GM18873 (cell line): ENCODE data around the gene CKAP2.
"Not testable (repeated sequence)": the region's sequence is repeated elsewhere in the genome, so short reads cannot be mapped to it uniquely, and the experiment has no call there.

ENCODE experiments used
- ATAC-seq: cut with Tn5 transposase; IDR thresholded peaks from one replicate; pipeline ENCODE4 v1.9.1; 2021; ENCODE audit warnings: mild to moderate bottlenecking, moderate library complexity, moderate number of reproducible peaks; ENCODE audit not compliant: unreplicated experiment, low FRiP score

The CKAP2 gene, protein sequence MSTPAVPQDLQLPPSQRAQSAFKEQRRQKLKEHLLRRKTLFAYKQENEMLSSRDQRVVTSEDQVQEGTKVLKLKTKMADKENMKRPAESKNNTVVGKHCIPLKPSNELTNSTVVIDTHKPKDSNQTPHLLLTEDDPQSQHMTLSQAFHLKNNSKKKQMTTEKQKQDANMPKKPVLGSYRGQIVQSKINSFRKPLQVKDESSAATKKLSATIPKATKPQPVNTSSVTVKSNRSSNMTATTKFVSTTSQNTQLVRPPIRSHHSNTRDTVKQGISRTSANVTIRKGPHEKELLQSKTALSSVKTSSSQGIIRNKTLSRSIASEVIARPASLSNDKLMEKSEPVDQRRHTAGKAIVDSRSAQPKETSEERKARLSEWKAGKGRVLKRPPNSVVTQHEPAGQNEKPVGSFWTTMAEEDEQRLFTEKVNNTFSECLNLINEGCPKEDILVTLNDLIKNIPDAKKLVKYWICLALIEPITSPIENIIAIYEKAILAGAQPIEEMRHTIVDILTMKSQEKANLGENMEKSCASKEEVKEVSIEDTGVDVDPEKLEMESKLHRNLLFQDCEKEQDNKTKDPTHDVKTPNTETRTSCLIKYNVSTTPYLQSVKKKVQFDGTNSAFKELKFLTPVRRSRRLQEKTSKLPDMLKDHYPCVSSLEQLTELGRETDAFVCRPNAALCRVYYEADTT

DNA sequence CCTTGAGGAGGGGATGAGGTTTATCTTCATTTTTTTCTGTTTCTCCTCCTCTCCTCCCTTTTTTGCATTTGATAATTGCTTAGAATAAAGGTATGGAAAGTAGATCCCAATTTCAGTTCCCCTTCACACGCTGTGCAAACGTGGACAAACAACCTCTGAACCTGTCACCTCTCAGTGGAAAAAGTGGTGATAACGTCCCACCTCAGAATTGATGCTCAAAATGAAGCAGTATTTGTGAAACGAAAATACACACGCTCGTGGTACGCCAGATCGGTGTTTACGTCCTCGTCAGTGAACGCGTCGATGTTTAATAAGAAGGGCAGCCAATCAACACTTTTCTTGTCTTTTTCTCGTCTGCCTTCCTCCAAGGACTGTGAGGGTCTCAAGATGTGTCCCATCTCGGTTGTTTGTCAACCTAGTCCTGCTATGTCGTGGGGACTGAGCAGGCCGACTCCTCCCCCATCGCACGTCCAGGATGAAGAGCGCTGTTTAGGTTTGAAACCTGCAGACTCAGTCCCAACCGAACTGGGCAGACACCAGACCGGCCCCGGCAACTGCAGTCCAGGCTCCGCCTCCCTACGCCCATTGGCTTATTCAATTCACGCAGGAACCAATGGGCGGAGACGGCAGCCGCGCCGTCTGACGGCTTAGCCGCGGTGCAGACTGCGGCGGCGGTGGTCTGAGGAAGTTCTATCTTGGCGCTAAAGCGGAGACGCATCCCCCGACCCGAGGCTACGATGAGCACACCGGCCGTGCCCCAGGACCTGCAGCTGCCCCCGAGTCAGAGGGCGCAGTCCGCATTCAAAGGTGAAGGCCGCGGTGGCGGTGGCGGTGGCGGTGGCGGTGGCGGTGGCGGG, at the start of gene CKAP2:
Gene CKAP2, plus strand, starts transcription at position 659 of the 857 bp plus-strand sequence. Its CDS starts 79 bp downstream, at position 738.
- peak; percentile 75 for ATAC-seq

DNA sequence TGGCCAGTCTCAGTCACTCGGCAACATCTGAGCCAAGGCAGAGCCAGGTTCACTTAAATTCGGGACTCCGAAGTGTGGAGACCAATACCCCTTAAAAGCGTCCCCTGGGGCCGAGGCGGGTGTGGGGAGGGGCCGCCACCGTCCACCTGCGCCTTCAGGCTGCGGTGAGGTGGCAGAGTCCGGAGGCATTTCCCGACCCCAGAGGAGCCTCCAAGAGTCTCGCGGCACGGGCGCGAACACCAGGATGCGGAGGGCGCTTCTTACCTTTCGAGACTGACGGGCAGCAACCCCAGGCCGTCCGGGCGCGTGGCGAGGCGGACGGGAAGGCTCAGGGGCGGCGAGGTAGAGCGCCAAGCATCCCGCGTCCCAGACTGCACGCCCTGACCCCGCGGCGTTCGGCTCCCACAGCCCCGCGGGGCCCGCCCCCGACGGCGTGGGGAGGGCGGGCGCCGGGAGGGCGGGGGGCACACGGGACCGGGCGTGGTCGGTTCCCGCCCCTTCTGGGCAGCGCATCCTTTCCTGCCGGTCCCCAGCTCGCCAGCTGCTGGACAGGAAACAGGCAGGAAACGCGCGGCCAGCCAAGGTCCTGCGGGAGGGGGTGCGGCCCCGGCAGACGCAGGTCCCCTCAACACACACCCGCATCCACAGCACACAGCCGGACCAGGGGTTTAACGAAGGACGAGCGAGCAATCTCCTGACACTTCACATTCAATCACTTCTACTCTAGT, 49.3 kb upstream of the CKAP2 start, which contains the start of gene THSD1:
Gene THSD1, minus strand, starts transcription at position 406 of the 728 bp plus-strand sequence. CDS start 3,572 bp downstream, outside the sequence.
- no peak for ATAC-seq

DNA sequence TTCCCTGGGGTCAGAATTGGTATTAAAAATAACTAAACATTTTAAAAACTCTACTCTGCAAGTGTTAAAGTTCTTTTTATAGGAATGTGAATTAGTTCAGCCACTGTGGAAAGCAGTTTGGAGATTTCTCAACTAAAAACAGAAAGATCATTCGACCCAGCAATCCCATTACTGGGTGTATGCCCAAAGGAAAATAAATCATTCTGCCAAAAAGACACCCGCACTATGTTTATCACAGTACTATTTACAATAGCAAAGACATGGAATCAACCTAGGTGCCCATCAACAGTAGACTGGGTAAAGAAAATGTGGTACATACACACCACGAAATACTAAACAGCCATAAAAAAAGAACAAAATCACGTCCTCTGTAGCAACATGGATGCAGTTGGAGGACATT, 48.6 kb upstream of the CKAP2 start:
- no peak for ATAC-seq

DNA sequence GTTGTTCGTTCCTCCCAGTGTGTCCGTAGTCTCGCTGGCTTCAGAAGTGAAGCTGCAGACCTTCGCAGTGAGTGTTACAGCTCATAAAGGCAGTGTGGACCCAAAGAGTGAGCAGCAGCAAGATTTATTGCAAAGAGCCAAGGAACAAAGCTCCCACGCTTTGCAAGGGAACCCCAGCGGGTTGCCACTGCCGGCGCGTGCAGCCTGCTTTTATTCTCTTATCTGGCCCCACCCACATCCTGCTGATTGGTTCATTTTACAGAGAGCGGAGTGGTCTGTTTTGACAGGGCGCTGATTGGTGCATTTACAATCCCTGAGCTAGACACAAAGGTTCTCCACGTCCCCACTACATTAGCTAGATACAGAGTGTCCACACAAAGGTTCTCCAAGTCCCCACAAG, 47.8 kb upstream of the CKAP2 start:
- ATAC-seq, result not testable (repeated sequence)

DNA sequence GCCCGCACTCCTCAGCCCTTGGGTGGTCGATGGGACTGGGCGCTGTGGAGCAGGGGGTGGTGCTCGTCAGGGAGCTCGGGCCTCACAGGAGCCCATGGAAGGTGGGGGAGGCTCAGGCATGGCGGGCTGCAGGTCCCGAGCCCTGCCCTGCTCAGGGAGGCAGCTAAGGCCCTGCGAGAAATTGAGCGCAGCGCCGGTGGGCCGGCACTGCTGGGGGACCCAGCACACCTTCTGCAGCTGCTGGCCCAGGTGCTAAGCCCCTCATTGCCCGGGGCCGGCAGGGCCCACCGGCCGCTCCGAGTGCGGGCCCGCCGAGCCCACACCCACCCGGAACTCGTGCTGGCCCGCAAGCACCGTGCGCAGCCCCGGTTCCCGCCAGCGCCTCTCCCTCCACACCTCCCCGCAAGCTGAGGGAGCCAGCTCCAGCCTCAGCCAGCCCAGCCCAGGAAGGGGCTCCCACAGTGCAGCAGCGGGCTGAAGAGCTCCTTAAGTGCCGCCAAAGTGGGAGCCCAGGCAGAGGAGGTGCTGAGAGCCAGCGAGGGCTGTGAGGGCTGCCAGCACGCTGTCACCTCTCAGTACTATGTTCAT, 47.1 kb upstream of the CKAP2 start:
- ATAC-seq, result not testable (repeated sequence)

DNA sequence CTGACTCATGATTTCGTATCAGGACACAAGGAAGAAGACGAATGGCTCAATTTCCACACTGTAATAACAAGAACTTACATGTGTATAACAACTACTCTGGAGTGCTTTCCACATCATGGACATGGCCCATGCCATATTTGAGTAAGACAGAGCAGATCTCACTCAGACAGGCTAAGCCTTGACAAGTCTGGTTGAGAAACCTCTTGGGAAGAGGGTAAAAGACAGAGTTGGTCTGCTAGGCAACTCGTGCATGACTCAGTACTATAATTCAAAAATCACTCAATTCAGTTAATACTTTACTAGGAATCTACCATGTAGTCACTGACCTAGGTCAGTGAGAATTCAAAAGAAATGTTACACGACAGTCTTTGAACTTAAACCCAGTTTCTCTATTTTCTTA, 43.6 kb upstream of the CKAP2 start:
- ATAC-seq, result peak; percentile 96

DNA sequence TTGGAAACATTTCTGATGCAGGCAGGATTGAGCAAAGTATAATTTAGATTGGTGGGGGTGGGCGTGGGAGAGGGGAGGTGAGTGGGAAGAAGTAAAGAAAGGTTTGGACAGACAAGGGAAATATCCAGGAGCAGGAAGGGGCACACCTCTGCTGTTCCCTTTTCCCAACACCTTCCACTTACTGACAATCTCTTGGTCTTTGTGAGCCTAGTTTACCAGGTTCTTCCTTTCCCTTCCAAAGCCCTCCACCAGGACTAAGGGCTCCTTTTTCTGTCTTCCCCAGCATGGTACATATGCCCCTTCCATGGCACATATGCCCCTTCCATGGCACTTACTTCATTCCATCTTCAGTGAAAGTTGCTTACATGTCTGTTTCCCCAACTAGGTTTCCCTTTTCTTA, 43.1 kb upstream of the CKAP2 start:
- no peak for ATAC-seq

DNA sequence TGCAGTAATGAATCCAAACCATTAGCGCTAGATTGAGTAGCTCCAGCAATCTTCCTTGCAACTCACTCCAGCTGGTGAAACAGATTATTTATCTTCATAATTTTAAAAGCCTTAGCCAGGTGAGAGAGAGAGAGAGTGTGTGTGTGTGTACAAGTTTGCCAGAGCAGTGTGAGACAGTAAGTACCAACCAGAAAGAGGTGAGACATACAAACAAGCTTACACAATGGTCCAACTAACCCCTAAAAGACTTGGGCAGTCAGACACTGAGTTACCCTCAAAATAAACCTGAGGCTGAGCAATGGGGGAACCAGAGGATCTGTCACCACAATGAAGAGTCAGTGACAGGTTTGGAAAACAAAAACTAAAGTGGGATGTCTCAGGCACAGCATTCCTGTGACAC, 41.2 kb upstream of the CKAP2 start:
- ATAC-seq, result no peak

DNA sequence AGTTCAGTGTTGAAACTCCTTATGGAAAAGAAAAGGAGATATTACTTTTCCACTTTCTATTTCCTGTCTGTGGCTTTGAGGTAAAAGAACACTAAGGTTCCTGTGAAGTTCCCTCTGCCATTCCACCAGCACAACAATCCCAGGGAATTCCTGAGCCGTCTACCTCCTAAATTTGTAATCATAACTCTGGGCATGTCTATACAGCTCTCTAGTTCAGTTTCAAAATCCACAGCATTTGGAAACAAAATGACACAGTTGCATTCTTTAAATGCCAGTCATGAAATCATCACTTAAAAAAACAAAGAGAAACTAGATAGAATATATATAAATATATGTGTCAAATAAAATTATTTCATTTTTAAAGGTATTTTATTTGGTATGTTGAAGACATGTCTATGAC, 40.3 kb upstream of the CKAP2 start:
- ATAC-seq, result no peak

DNA sequence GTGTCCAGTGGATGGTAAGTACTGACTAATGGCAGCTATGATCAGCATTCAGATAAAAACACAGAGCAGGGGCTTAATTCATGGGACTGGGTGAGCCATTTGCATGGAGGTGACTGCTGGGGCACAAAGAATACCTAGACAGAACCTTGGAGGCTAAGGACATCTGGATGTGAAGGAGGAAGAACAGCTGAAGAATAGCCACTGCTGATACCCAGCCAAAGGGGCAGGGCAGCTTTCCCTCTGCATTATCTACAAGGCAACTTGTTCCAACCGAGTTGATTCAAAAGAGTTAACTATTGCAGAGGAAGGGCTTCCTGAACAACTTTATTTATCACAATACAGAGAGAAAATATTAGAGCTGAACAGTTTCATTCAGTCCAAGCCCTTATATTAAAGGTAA, 36.2 kb upstream of the CKAP2 start:
- no peak for ATAC-seq

DNA sequence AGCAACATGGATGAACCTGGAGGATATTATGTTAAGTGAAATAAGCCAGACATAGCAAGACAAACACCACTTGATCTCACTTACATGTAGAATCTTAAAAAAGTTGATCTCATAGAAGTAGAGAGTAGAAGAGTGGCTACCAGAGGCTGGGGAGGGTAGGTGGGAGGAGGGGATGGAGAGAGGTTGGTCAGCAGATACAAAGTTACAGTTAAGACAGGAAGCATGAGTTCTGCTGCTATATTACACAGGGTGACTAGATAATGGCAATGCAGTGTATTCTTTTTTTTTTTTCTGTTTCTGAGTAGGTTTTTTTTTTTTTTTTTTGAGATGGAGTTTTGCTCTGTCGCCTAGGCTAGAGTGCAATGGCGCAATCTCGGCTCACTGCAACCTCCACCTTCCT, 34.1 kb upstream of the CKAP2 start:
- ATAC-seq, result no peak

DNA sequence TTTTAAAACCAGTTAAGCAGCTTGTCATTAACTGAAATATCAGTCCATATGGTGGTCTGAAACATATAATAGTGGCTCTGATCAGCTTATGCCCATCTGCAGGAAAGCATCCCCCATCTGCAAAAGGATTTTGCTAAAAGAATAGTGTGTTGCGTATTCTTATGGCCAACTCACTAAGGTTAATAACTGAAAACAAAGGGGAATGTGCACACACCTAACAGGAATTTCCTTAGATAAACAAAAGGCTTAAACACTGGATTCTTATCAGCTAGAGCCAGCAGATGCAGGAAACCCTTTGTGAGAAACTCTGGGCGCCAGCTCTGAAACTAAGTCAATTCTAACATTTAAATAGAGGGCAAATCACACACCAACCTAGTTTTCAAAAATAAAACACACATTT, 27.0 kb upstream of the CKAP2 start:
- ATAC-seq, result no peak

DNA sequence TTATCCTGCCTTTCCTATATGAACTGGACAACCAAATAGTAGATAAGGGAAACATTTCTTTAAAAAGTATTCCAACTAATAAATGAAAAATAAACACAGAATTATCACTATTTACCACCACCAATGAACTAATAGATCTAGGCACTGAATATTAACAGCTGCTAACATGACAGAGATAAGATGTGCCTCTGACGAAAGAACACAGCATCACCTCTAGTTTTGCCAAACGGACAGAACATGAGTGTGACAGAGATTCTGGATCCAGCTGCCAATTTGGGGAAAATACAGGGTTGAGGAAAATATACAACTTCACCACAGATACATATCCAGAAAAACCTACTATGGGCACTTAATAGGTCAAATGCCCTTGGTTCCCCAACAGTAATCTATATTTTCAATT, 22.8 kb upstream of the CKAP2 start:
- ATAC-seq, result no peak

DNA sequence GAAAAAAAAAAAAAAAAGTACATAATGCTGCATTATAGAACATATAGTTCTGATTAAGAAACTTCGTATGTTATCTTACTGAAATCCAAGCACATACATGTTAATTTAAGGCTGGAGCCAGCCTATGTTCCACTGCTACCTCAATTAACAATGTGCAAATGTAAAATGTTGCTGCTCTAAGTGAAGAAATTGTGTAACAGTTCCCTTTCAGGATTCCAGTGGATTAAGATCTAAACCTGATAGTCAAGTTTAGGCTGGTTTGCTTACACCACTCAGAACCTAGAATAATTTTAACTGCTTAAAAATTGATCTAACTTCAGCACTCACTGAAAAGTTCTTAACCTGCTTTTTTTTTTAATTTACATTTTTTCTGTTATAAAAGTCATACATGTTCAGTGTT, 9.0 kb upstream of the CKAP2 start:
- ATAC-seq, result no peak

DNA sequence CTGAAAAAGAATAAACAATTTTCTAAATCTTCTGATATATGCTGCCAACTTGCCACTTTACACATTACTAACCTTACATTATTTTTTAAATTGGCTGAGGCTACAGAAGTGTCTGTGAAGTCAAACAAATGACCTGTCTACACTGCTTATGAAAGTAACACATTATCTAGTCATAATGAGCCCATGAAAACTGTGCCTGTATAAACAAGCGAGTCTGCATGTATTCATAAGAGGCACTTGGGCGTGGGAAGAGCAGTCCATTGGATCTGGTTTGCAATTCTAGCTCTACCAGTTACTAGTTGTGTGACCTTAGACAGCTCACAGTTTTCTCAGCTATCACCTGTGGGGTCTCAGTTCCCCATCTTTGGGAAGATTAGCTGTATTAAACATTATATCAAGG, 7.9 kb upstream of the CKAP2 start:
- ATAC-seq, result no peak

DNA sequence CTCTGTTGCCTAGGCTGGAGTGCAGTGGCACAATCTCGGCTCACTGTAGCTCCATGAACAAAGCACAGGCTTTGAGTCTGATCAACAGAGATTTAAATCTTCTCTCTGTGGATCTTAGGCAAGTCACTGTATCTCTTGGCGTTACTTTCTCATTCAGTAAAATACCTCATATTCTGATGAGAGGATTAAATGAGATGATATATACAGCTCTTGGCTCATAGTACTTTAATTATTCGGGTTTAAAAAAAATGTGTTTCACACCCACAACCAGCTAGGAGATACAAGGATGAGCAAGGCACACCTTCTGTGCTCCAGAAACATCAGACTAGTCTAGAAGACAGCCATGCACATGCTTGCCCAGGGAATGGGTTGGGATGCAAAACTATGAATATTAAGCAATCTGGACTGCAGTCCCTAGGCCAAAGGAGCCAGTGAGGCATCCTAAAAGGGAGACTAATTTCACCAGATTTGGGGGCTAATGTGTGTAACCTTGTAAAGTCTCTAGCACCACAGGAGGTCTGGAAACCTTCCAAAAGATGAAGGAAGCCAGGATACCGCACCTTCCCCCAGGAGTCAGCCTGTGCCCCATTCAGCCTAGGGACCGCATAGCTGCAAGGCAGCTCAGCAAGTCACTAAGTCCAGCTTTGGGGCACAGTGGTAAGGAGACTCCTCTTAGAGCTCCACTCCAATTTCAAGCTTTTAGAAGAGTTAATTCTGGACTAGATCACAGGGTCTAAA, 7.3 kb upstream of the CKAP2 start:
- no peak for ATAC-seq

DNA sequence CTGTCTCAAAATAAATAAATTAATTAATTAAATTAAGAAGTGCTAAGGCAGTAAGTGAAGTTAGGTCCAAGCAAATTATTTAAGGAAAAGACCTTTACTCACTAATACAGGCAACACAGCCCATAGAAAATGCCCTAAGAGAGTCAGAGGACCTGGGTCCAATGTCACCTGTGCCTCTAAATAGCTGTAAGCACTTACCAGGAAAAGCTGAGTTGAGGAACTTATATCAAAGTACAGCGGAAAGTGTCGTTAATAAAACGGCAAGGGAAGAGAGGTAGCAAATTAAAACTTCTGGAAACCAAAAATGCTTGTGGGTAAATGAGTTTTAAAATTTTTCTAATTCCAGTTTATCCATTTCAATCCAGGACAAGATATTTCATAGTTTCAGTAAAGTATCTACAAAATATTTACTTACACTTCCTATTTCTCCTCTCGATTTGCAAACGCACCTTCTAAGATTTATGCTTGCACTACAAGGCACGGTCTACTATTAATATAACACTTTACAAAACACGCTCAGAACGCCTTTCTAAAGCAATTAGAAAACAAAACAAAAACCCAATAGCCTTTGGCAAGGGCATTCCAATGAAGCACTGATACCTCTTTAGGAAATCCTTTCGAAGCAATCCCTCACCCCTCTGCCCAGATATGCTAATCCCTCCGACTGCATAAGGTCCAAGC, 5.8 kb upstream of the CKAP2 start:
- no peak for ATAC-seq

DNA sequence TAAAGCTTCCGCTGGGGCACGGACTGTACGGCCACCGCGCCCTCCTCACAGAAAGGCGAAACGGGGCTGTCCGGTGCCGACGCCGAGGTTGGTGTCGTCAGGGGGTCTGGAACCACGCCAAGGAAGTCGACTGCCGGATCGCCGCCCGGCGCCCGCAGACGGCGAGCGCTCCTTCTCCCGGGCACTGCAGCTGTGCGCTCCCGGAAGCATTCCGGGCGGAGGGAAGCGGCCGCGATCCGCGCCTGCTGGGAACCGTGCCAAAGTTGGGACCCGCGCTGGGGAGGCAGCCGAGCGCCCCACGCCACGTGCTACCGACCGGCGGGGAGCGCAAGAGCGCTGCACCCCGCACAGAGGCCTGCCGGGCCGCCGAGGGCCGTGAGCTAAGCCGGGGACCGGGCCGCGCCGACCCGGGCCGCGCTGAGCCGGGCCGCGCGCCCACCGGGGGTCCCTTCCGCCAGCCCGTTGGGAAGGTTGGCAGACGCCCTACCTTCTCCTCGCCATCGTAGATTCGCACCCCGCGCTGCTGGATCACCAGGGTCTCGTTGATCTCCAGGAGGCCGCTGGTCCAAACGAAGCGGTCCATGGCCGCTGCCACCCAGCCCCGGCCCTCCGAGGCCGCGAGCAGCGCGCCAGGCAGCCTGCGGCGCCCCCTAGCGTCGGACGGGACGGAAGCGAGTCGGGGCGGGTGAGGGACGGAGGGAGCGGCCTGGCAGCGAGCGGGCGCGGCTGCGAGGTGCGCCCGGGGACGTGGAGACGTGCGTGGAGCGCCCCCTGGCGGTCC, 5.1 kb upstream of the CKAP2 start, which contains the start of gene VPS36:
Gene VPS36, minus strand, starts transcription at position 623 of the 781 bp plus-strand sequence. Its CDS starts 40 bp downstream, at position 583.
- ATAC-seq, result peak; percentile 57
